Cardiac muscle cell (in vitro differentiated cells and primary cell): ENCODE data around the gene MCC. TPM values are rescaled to one million over a fixed set of nuclear protein-coding genes. Genes with fewer than 3 reads are reported as not detected.

Experiments used
- DNase-seq, 2 donors: peaks; one replicate each; pipeline versions ENCODE4 v3.0.0 to v3.0.0-alpha.2; 2010 to 2017; ENCODE audit warnings: low read depth in 1 of 2, low spot score in 1 of 2
- H3K27ac ChIP-seq: fragments of 200-600 bp; sonication (generic); 2 replicates; pipeline ENCODE4 v1.5.1; 2016
- H3K27me3 ChIP-seq: fragments of 200-600 bp; sonication (generic); 2 replicates; pipeline ENCODE4 v1.6.0; 2016; ENCODE audit warnings: control low read depth
- H3K36me3 ChIP-seq: fragments of 200-600 bp; sonication (generic); 2 replicates; pipeline ENCODE4 v1.5.1; 2016; ENCODE audit warnings: control low read depth
- H3K4me1 ChIP-seq: fragments of 200-600 bp; sonication (generic); 2 replicates; pipeline ENCODE4 v1.8.1; 2017; ENCODE audit warnings: low read depth, mild to moderate bottlenecking, mixed run types
- H3K4me3 ChIP-seq: fragments of 200-600 bp; sonication (generic); 2 replicates; pipeline ENCODE4 v1.5.1; 2016; ENCODE audit warnings: mild to moderate bottlenecking
- H3K9me3 ChIP-seq: fragments of 200-600 bp; sonication (generic); 2 replicates; pipeline ENCODE4 v1.5.1; 2017; ENCODE audit warnings: low read depth, mild to moderate bottlenecking, control low read depth
- CTCF ChIP-seq: IDR thresholded peaks from 2 replicates; pipeline ENCODE4 v1.5.1; 2012; ENCODE audit warnings: low read depth, mild to moderate bottlenecking, low read length
- polyA plus RNA-seq: library from polyadenylated mRNA; unstranded; fragments of >200 nt; fragmentation: Nextera tagmentation; extraction: Ambion mirVana; gene quantifications from 2 replicates; pipeline ENCODE4 v1.2.1, GENCODE V29; 2016
- total RNA-seq: library from RNA; depleted of rRNA; stranded (reverse); fragments of >200 nt; gene quantifications from 2 replicates; pipeline ENCODE4 v1.2.3, GENCODE V29; 2016

Gene MCC
- total and polyA plus RNA-seq, 2 experiments from 2014 or later, result 37.8 to 137 TPM

- no peak for DNase-seq
- peaks cover 9% of the 10 kb centered on the region for H3K4me1 ChIP-seq
- H3K9me3 ChIP-seq, result no peaks in the 10 kb centered on the region
- H3K27me3 ChIP-seq, result no peaks in the 10 kb centered on the region
- no peak for TF ChIP-seq CTCF
- no peaks in the 10 kb centered on the region for H3K36me3 ChIP-seq
- no peak overlapping the region for H3K27ac ChIP-seq
- no peak overlapping the region for H3K4me3 ChIP-seq
These were observed 263.0 kb downstream of the MCC start for GRCh38 chr5:113225259-113225658.

- H3K27ac ChIP-seq, result no peak overlapping the region
These were observed 263.6 kb downstream of the MCC start for GRCh38 chr5:113224605-113225065.

GRCh38 chr5:113223831-113224604 is 264.2 kb downstream of the MCC start:
- Histone ChIP-seq H3K27ac (no peak overlapping the region), H3K36me3 (no peaks in the 10 kb centered on the region), H3K27me3 (no peaks in the 10 kb centered on the region), H3K4me3 (no peak overlapping the region), H3K4me1 (peaks cover 16% of the 10 kb centered on the region), H3K9me3 (no peaks in the 10 kb centered on the region)
- TF ChIP-seq CTCF, result no peak
- no peak for DNase-seq

More at GRCh38 chr5:113224605-113225065, 263.6 kb downstream of the MCC start:
- Histone ChIP-seq H3K4me3 (no peak overlapping the region), H3K9me3 (no peaks in the 10 kb centered on the region), H3K27me3 (no peaks in the 10 kb centered on the region), H3K36me3 (no peaks in the 10 kb centered on the region), H3K4me1 (peaks cover 10% of the 10 kb centered on the region)
- no peak for TF ChIP-seq CTCF
- no peak for DNase-seq

DNA sequence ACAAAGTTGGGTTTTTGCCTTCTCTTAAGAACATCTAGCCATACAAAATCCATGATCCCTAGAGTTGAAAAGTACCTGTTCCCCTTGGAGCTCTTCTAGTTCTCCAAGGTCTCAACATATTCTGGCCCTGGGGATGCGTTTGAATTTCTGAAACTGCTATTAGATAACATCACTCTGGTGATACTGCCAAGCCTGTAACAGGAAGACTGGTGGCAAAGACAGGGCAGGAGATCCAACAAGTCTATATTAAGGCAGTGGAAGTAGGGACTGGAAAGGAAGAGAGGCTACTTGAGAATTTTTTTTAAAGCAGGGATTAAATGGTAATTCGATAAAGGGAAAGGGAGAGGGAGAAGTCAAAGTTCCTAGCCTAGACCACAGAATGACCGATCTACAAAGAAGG is 264.9 kb downstream of the MCC start:
- Histone ChIP-seq H3K4me1 (peaks cover 23% of the 10 kb centered on the region), H3K36me3 (no peaks in the 10 kb centered on the region), H3K27ac (no peak overlapping the region), H3K4me3 (no peak overlapping the region), H3K27me3 (no peaks in the 10 kb centered on the region), H3K9me3 (no peaks in the 10 kb centered on the region)
- TF ChIP-seq CTCF, result no peak
- DNase-seq, result no peak

GRCh38 chr5:113221294-113222176 is 266.7 kb downstream of the MCC start:
- no peak overlapping the region for H3K4me3 ChIP-seq
- H3K27ac ChIP-seq, result no peak overlapping the region
- DNase-seq, result peak in 1 of 2 donors; percentile 42

More at GRCh38 chr5:113221294-113222176, 266.7 kb downstream of the MCC start:
- peaks cover 41% of the 10 kb centered on the region for H3K4me1 ChIP-seq
- H3K36me3 ChIP-seq, result no peaks in the 10 kb centered on the region
- no peaks in the 10 kb centered on the region for H3K9me3 ChIP-seq
- H3K27me3 ChIP-seq, result no peaks in the 10 kb centered on the region
- TF ChIP-seq CTCF, result no peak
